B cell (primary cell): Measurements from ENCODE around the gene TTC23L. TPM values are rescaled to one million over a fixed set of nuclear protein-coding genes. Genes with fewer than 3 reads are reported as not detected.

ENCODE experiments used
- ATAC-seq: fragments of 200-7000 bp; cut with Tn5 transposase; one replicate; pipeline ENCODE4 v1.10.0; 2021; ENCODE audit warnings: low read depth, mild to moderate bottlenecking, moderate number of reproducible peaks, moderate library complexity
- CTCF ChIA-PET: fragments of 350-600 bp; sonication (Branson Sonifier 250); formaldehyde crosslinking; loops from one replicate; lab custom pipeline; 2021; ENCODE audit warnings: antibody characterized with exemption, inconsistent platforms; lab: Charles Lee
- POLR2A ChIA-PET: fragments of 350-600 bp; sonication (Branson Sonifier 250); formaldehyde crosslinking; loops from one replicate; lab custom pipeline; 2021; ENCODE audit warnings: antibody characterized with exemption; lab: Charles Lee
- DNase-seq: peaks from one replicate; pipeline ENCODE4 v3.0.0; 2013
- H2AFZ ChIP-seq: 2 replicates; pipeline ENCODE4 v1.6.1; 2012; ENCODE audit warnings: mild to moderate bottlenecking, low read depth, low read length; ENCODE audit not compliant: insufficient read depth, poor library complexity, severe bottlenecking
- H3K27ac ChIP-seq, 2 donors: 1 replicate in 1 of 2; 2 replicates in 1 of 2; pipeline ENCODE4 v1.5.1; 2012 to 2013; ENCODE audit warnings: low read length in 2 of 2, mild to moderate bottlenecking in 2 of 2, moderate library complexity in 1 of 2
- H3K27me3 ChIP-seq, 4 experiments: fragments of 200-600 bp in 1 of 4; sonication (generic) in 1 of 4; replicated peaks in 1 of 4; 1 replicate in 2 of 4; 2 replicates in 2 of 4; pipeline versions ENCODE4 v1.6.1 to v1.7.0; 2013 to 2016; ENCODE audit warnings: low read length in 3 of 4, mild to moderate bottlenecking in 2 of 4, mixed read lengths in 1 of 4, moderate library complexity in 1 of 4; ENCODE audit not compliant: insufficient read depth in 4 of 4, control insufficient read depth in 3 of 4; ENCODE audit errors: control extremely low read depth in 1 of 4
- H3K36me3 ChIP-seq, 2 experiments: replicated peaks in 1 of 2; 1 replicate in 1 of 2; 2 replicates in 1 of 2; pipeline versions ENCODE4 v1.6.1 to v1.7.1; 2013; ENCODE audit warnings: low read length in 1 of 2; ENCODE audit not compliant: insufficient read depth in 2 of 2, control insufficient read depth in 1 of 2; ENCODE audit errors: control extremely low read depth in 1 of 2, extremely low read depth in 1 of 2
- H3K4me1 ChIP-seq, 2 donors: fragments of 200-600 bp in 1 of 2; sonication (generic) in 1 of 2; 1 replicate in 1 of 2; 2 replicates in 1 of 2; pipeline versions ENCODE4 v1.5.1 to v1.6.1; 2013 to 2017; ENCODE audit warnings: low read length in 2 of 2; ENCODE audit not compliant: control insufficient read depth in 2 of 2, insufficient read depth in 2 of 2
- H3K4me2 ChIP-seq: replicated peaks from 2 replicates; pipeline ENCODE3; 2012; ENCODE audit warnings: mild to moderate bottlenecking, low read depth, low read length; ENCODE audit not compliant: poor library complexity, severe bottlenecking
- H3K4me3 ChIP-seq, 5 experiments: fragments of 200-600 bp in 1 of 5; sonication (generic) in 1 of 5; 1 replicate in 3 of 5; 2 replicates in 2 of 5; pipeline versions ENCODE4 v1.5.1 to v1.7.0; 2011 to 2016; ENCODE audit warnings: low read length in 4 of 5, mild to moderate bottlenecking in 4 of 5, low read depth in 2 of 5, control low read depth in 1 of 5, moderate library complexity in 1 of 5; ENCODE audit not compliant: insufficient read depth in 1 of 5; ENCODE audit errors: control extremely low read depth in 1 of 5, extremely low read depth in 1 of 5
- H3K79me2 ChIP-seq: fragments of 200-600 bp; sonication (generic); one replicate; pipeline ENCODE4 v1.6.0; 2016; ENCODE audit warnings: low read length; ENCODE audit not compliant: control insufficient read depth, insufficient read depth
- H3K9ac ChIP-seq: fragments of 200-600 bp; sonication (generic); 2 replicates; pipeline ENCODE4 v1.6.1; 2017; ENCODE audit warnings: mild to moderate bottlenecking, low read length, moderate library complexity
- H3K9me3 ChIP-seq, 3 donors: one replicate each; pipeline versions ENCODE4 v1.6.1 to v1.7.1; 2013; ENCODE audit warnings: low read length in 2 of 3; ENCODE audit not compliant: control insufficient read depth in 2 of 3, insufficient read depth in 1 of 3; ENCODE audit errors: control extremely low read depth in 1 of 3
- H4K20me1 ChIP-seq: 2 replicates; pipeline ENCODE4 v1.6.0; 2012; ENCODE audit warnings: mild to moderate bottlenecking, low read length; ENCODE audit not compliant: insufficient read depth, control insufficient read depth, poor library complexity, severe bottlenecking
- H3K27ac Mint-ChIP-seq: one replicate; pipeline ENCODE4 v1.8.0; 2021; ENCODE audit warnings: mixed read lengths
- H3K27me3 Mint-ChIP-seq: one replicate; pipeline ENCODE4 v1.8.0; 2021; ENCODE audit warnings: mixed read lengths
- H3K4me1 Mint-ChIP-seq: one replicate; pipeline ENCODE4 v1.8.0; 2021; ENCODE audit warnings: mixed read lengths
- H3K4me3 Mint-ChIP-seq: one replicate; pipeline ENCODE4 v1.8.0; 2021; ENCODE audit warnings: mixed read lengths
- H3K9me3 Mint-ChIP-seq: one replicate; pipeline ENCODE4 v1.8.0; 2022; ENCODE audit warnings: mixed read lengths; ENCODE audit not compliant: insufficient read depth
- CTCF ChIP-seq: fragments of 200-600 bp; IDR thresholded peaks from one replicate; pipeline ENCODE4 v1.8.0; 2022; ENCODE audit warnings: antibody characterized with exemption, mild to moderate bottlenecking
- EZH2 ChIP-seq: IDR thresholded peaks from 2 replicates; pipeline ENCODE4 v1.6.1; 2012; ENCODE audit warnings: borderline replicate concordance, low read depth, mild to moderate bottlenecking, moderate library complexity, low read length; ENCODE audit not compliant: insufficient read depth, poor library complexity, severe bottlenecking
- WGBS: methylation state at CpG from one replicate; pipeline ENCODE4 v1.1.5; 2013; ENCODE audit warnings: missing lambda C conversion rate; ENCODE audit not compliant: insufficient coverage; 5-methylcytosine and 5-hydroxymethylcytosine counted together
- intact Hi-C: fragments of 100-400 bp; cut with micrococcal nuclease; formaldehyde crosslinking; loops from one replicate; pipeline ENCODE4 v1.10.0; 2022
- polyA plus RNA-seq: library from polyadenylated mRNA; depleted of rRNA; stranded (reverse); fragments of >200 nt; gene quantifications from 2 replicates; pipeline ENCODE4 v1.2.3, GENCODE V29; 2012
- total RNA-seq, 2 donors: library from RNA; stranded (reverse); fragments of 120-200 nt in 1 of 2; gene quantifications; 1 replicate in 1 of 2; 2 replicates in 1 of 2; pipeline versions ENCODE4 v1.2.3 to v1.2.4, GENCODE V29; 2013 to 2022

TTC23L gene
- total and polyA plus RNA-seq, 2 donors (not counting 1 experiment from before 2014, with no cell fraction given): 0.03 to 0.15 TPM

DNA sequence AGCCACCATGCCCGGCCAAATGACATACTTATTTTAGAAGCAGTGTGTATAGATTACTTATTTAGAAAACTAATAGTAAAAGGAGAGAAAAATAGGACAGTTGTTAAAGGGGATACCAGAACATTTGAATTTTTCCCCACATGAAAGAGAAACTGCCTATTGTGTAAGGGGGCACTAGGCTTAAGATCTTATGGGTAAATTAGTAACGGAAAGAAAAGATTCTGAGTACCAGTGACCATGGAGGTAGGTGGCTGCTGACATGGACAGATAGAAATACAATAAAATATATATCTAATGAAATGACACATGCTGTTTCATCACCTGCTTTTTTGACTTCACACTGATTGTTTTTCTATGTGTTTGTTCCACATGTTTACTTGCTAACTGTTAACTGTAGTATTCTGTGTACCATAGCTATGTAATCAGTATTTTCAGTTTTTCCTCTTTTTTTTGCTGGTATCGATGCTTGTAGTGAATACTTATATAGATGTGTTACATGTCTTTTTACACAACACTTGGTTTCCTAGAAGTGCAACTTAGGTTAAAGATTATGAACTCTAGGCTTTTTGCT, 87.4 kb downstream of the TTC23L start:
- Mint-ChIP-seq H3K4me1 (peaks cover 19% of the 10 kb centered on the region), H3K27ac (no peak overlapping the region), H3K9me3 (no peaks in the 10 kb centered on the region), H3K27me3 (no peaks in the 10 kb centered on the region), H3K4me3 (no peak overlapping the region)
- POLR2A ChIA-PET: no interaction called here
- no peak for ATAC-seq
- TF ChIP-seq CTCF (no peak), EZH2 (no peak)
- peaks cover 15 to 20% of the 10 kb centered on the region in 2 donors for H3K4me1 ChIP-seq
- no peak overlapping the region for H3K4me2 ChIP-seq
- intact Hi-C loops: no loop called here
- no peak for DNase-seq
- no peaks in the 10 kb centered on the region for H3K9me3 ChIP-seq
- no peak overlapping the region for H3K9ac ChIP-seq
- no peak overlapping the region for H3K4me3 ChIP-seq
- CTCF ChIA-PET: no interaction called here
- no peaks in the 10 kb centered on the region for H3K27me3 ChIP-seq
- H4K20me1 ChIP-seq: no peaks in the 10 kb centered on the region
- H3K27ac ChIP-seq: peak overlapping the region in 1 of 2 donors; percentile 28
- WGBS: no CpG with 5 or more reads among the region's 3 CpGs
- H2AFZ ChIP-seq: no peak overlapping the region
- peaks cover 9 to 40% of the 10 kb centered on the region in 2 experiments for H3K36me3 ChIP-seq
- peaks cover 16% of the 10 kb centered on the region for H3K79me2 ChIP-seq

DNA sequence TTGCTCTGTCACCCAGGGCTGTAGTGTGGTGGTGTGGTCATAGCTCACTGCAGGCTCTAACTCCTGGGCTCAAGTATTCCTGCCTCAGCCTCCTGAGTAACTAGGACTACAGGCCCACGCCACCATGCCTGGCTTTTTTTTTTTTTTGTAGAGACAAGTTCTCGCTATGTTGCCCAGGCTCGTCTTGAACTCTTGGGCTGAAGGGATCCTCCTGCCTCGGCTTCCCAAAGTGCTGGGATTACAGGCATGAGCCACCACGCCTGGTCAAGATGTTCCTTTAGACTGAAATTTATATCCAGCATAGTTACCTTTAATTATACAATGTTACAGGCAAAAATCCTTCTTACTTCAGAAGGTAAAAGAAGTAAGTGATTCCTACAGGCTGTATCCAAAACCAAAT, 88.8 kb downstream of the TTC23L start:
- H3K4me3 ChIP-seq: no peak overlapping the region
- peaks cover 30% of the 10 kb centered on the region for H3K79me2 ChIP-seq
- H3K27ac Mint-ChIP-seq: no peak overlapping the region
- no peak for DNase-seq
- H3K4me1 Mint-ChIP-seq: peaks cover 24% of the 10 kb centered on the region
- H3K9me3 ChIP-seq: no peaks in the 10 kb centered on the region
- CTCF ChIA-PET: interaction anchor here (1.5 kb wide), 1 partner anchor 89 kb away, joined by 3 read pairs; the partner anchor contains the start of gene TTC23L
- H4K20me1 ChIP-seq: no peaks in the 10 kb centered on the region
- no peak overlapping the region for H3K9ac ChIP-seq
- no peak overlapping the region for H2AFZ ChIP-seq
- no peak overlapping the region for H3K27ac ChIP-seq
- peaks cover 15 to 20% of the 10 kb centered on the region in 2 donors for H3K4me1 ChIP-seq
- no peaks in the 10 kb centered on the region for H3K27me3 ChIP-seq
- peaks cover 10 to 30% of the 10 kb centered on the region in 2 experiments for H3K36me3 ChIP-seq
- TF ChIP-seq CTCF (no peak), EZH2 (no peak)
- H3K4me3 Mint-ChIP-seq: no peak overlapping the region
- H3K9me3 Mint-ChIP-seq: no peaks in the 10 kb centered on the region
- WGBS: 100% methylated on average over 1 of the region's 5 CpGs
- H3K4me2 ChIP-seq: no peak overlapping the region
- POLR2A ChIA-PET: no interaction called here
- H3K27me3 Mint-ChIP-seq: no peaks in the 10 kb centered on the region
- intact Hi-C loops: loop anchor here (2.0 kb wide), 1 partner anchor 1487 kb away; the partner anchor contains the start of gene TARS1
- ATAC-seq: no peak
